Upper lobe of left lung (tissue), 4 donors: Measurements from ENCODE around the gene FOCAD.

Source experiments
- POLR2A ChIP-seq, 4 donors: fragments of 450-650 bp; IDR thresholded peaks; one replicate each; pipeline ENCODE4 v1.5.1; 2016 to 2017; ENCODE audit warnings: antibody characterized with exemption in 4 of 4, mild to moderate bottlenecking in 2 of 4
- TF ChIP-seq, protein P1 (sequence below), 6 experiments: fragments of 450-650 bp in 4 of 6; fragments of 200-600 bp in 2 of 6; sonication (generic) in 2 of 6; IDR thresholded peaks; one replicate each; pipeline ENCODE4 v1.5.1; 2016 to 2019; ENCODE audit warnings: antibody characterized with exemption in 6 of 6

DNA sequence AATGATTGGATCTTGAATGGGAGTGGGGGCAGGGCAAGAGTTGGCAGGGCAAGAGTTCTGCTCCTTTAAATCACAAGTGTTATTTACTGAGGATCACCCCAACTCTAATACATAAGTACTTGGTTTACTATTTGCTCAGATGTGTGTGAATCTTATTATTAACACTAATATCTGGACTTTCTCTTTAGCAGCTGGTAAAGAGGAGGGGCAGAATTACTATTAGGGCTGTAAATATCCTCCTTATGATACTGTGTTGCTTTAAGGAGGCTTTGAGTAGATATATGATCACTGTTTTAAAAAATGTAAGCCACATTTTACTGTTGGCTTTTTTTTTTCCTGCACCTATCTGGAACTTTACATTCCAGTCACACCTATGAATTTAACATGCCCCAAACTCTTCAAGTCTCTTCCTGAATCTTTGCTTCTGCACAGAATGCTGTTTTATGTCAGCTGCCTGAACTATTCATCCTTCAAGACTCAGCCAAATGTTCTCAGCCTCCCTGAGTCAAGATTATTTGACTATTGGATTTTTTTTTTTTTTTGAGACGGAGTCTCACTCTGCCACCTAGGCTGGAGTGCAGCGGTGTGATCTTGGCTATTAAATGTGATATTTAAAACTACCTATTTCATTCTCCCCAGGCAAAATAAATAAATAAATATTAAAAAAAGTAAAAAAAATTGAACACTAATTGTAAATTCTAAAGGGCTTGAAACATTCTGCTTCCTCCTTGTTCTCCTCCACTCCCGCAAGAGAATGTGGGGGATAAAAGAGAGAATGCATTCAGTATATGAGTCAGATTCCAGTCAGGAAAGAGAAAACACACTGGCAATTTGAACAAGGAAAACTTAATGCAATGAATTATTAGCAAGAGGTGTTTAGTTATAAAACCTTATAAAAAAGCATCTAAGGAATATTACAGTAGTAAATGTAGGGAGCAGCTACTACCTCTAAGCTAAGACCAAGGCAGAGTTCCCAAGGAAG, 99.3 kb downstream of the FOCAD start:
- no peak for TF ChIP-seq POLR2A (IDR thresholded peaks at IDR 0.05)
- TF ChIP-seq, protein P1, sequence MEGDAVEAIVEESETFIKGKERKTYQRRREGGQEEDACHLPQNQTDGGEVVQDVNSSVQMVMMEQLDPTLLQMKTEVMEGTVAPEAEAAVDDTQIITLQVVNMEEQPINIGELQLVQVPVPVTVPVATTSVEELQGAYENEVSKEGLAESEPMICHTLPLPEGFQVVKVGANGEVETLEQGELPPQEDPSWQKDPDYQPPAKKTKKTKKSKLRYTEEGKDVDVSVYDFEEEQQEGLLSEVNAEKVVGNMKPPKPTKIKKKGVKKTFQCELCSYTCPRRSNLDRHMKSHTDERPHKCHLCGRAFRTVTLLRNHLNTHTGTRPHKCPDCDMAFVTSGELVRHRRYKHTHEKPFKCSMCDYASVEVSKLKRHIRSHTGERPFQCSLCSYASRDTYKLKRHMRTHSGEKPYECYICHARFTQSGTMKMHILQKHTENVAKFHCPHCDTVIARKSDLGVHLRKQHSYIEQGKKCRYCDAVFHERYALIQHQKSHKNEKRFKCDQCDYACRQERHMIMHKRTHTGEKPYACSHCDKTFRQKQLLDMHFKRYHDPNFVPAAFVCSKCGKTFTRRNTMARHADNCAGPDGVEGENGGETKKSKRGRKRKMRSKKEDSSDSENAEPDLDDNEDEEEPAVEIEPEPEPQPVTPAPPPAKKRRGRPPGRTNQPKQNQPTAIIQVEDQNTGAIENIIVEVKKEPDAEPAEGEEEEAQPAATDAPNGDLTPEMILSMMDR (IDR thresholded peaks at IDR 0.05) = no peak
